Coronary artery (tissue), 2 donors: ENCODE measurements around the gene TNXB.

Experiments
- DNase-seq: peaks from one replicate; pipeline ENCODE4 v3.0.0-alpha.2; 2017; ENCODE audit warnings: low spot score
- H3K27ac ChIP-seq, 2 donors: fragments of 200-600 bp; sonication (generic); one replicate each; pipeline ENCODE4 v1.5.1; 2016 to 2019
- H3K4me3 ChIP-seq: fragments of 200-600 bp; sonication (generic); 2 replicates; pipeline ENCODE4 v1.5.1; 2016; ENCODE audit warnings: mild to moderate bottlenecking, moderate library complexity
- CTCF ChIP-seq: fragments of 200-600 bp; sonication (generic); IDR thresholded peaks from one replicate; pipeline ENCODE4 v1.5.1; 2019; ENCODE audit warnings: antibody characterized with exemption

Gene TNXB

GRCh38 chr6:32133786-32134185 is 24.6 kb upstream of the TNXB start:
- Histone ChIP-seq H3K27ac (no peak overlapping the region), H3K4me3 (no peak overlapping the region)
- no peak for DNase-seq
- TF ChIP-seq CTCF = no peak

- no peak overlapping the region for H3K27ac ChIP-seq
- H3K4me3 ChIP-seq = no peak overlapping the region
These were observed 23.0 kb upstream of the TNXB start for GRCh38 chr6:32132110-32132509.

GRCh38 chr6:32131439-32131948 is 22.4 kb upstream of the TNXB start:
- no peak for TF ChIP-seq CTCF
- DNase-seq = no peak
- Histone ChIP-seq H3K27ac (no peak overlapping the region), H3K4me3 (no peak overlapping the region)

More at GRCh38 chr6:32132110-32132509, 23.0 kb upstream of the TNXB start:
- no peak for DNase-seq
- TF ChIP-seq CTCF = no peak

GRCh38 chr6:32129297-32130088 is 20.4 kb upstream of the TNXB start:
- DNase-seq = no peak
- peak overlapping the region; percentile 78 for H3K4me3 ChIP-seq
- TF ChIP-seq CTCF = no peak
- peak overlapping the region; percentile 92 to 95 for H3K27ac ChIP-seq

GRCh38 chr6:32128751-32129296 is 19.7 kb upstream of the TNXB start:
- no peak for TF ChIP-seq CTCF
- DNase-seq = no peak

GRCh38 chr6:32127717-32128592 is 18.8 kb upstream of the TNXB start, which contains the start of gene ATF6B:
ATF6B (minus strand) TSS chr6:32128246; CDS start chr6:32128207, 39 bp downstream.
- peak; percentile 99 for DNase-seq
- TF ChIP-seq CTCF = no peak
- peak within 1 kb of the TSS; percentile 71 to 96 for H3K27ac ChIP-seq
- peak within 1 kb of the TSS; percentile 98 for H3K4me3 ChIP-seq

More at GRCh38 chr6:32128751-32129296, 19.7 kb upstream of the TNXB start:
- peak overlapping the region; percentile 92 to 95 for H3K27ac ChIP-seq
- peak overlapping the region; percentile 78 for H3K4me3 ChIP-seq
